Mammary epithelial cell (primary cell): Measurements from ENCODE around the gene YWHAE.

ENCODE experiments used
- CTCF ChIP-seq, 2 donors: IDR thresholded peaks in 1 of 2; conservative IDR thresholded peaks in 1 of 2; 2 replicates each; pipeline ENCODE4 v1.5.1; 2011 to 2012; ENCODE audit warnings: inconsistent platforms in 2 of 2, low read length in 2 of 2, mild to moderate bottlenecking in 2 of 2, control low read depth in 1 of 2, low read depth in 1 of 2; ENCODE audit not compliant: insufficient read depth in 1 of 2; ENCODE audit errors: extremely low read depth in 1 of 2
- EZH2 ChIP-seq: IDR thresholded peaks from 2 replicates; pipeline ENCODE4 v1.6.1; 2012; ENCODE audit warnings: low read length, inconsistent platforms, borderline replicate concordance

GRCh38 chr17:1331708-1332107 is 68.3 kb downstream of the YWHAE start:
- no peak for TF ChIP-seq EZH2
- no peak for TF ChIP-seq CTCF (conservative IDR thresholded peaks at IDR 0.05 in 1 of 2, IDR thresholded peaks at IDR 0.05 in 1 of 2; ENCODE audit: extremely low read depth in 1 of 2, insufficient read depth in 1 of 2, low read depth in 1 of 2, low read length in 2 of 2)
